IMR-90 (cell line): ENCODE measurements around the gene KRT28. TPM values are rescaled to one million over a fixed set of nuclear protein-coding genes. Genes with fewer than 3 reads are reported as not detected.

Experiments used
- ATAC-seq: fragments of 200-7000 bp; cut with Tn5 transposase; 2 replicates; pipeline ENCODE4 v1.9.1; 2020; ENCODE audit warnings: low read depth, mild to moderate bottlenecking, moderate library complexity
- BruUV-seq: library from RNA; stranded (reverse); fragments of 400-500 nt; replicated peaks from 2 replicates; lab custom pipeline; 2021; lab: Mats Ljungman, UMichigan
- CTCF ChIA-PET: fragments of 300-600 bp; formaldehyde crosslinking; extraction: SDS; loops from one replicate; lab custom pipeline; 2021; ENCODE audit warnings: antibody characterized with exemption; lab: Yijun Ruan, JAX
- POLR2A ChIA-PET: fragments of 300-600 bp; sonication (Branson Sonifier 250); formaldehyde crosslinking; loops from one replicate; lab custom pipeline; 2022; ENCODE audit warnings: antibody characterized with exemption; ENCODE audit not compliant: unreplicated experiment; lab: Charles Lee
- DNase-seq: peaks from one replicate; pipeline ENCODE4 v3.0.0; 2013
- H2AFZ ChIP-seq: replicated peaks from 2 replicates; pipeline ENCODE3; 2013; ENCODE audit warnings: low read length, mild to moderate bottlenecking; ENCODE audit not compliant: poor library complexity
- H2AK5ac ChIP-seq: 2 replicates; pipeline ENCODE4 v1.6.1; 2013; ENCODE audit warnings: low read depth, low read length, inconsistent platforms
- H2AK9ac ChIP-seq: replicated peaks from 2 replicates; pipeline ENCODE3; 2013; ENCODE audit warnings: mild to moderate bottlenecking, low read depth, low read length, moderate library complexity; ENCODE audit not compliant: poor library complexity
- H2BK120ac ChIP-seq: 2 replicates; pipeline ENCODE4 v1.6.1; 2013; ENCODE audit warnings: low read depth, low read length, inconsistent platforms
- H2BK15ac ChIP-seq: 3 replicates; pipeline ENCODE4 v1.6.1; 2013; ENCODE audit warnings: low read depth, low read length, inconsistent platforms
- H2BK20ac ChIP-seq: 2 replicates; pipeline ENCODE4 v1.6.1; 2013; ENCODE audit warnings: low read depth, mild to moderate bottlenecking, inconsistent platforms, low read length, moderate library complexity
- H2BK5ac ChIP-seq: 2 replicates; pipeline ENCODE4 v1.6.1; 2013; ENCODE audit warnings: mild to moderate bottlenecking, low read depth, low read length, inconsistent platforms; ENCODE audit not compliant: poor library complexity, severe bottlenecking
- H3K14ac ChIP-seq: replicated peaks from 2 replicates; pipeline ENCODE4 v1.6.1; 2013; ENCODE audit warnings: low read depth, low read length, inconsistent platforms
- H3K18ac ChIP-seq: 2 replicates; pipeline ENCODE4 v1.6.1; 2013; ENCODE audit warnings: low read depth, low read length, control low read depth
- H3K23ac ChIP-seq: 2 replicates; pipeline ENCODE4 v1.6.1; 2013; ENCODE audit warnings: low read depth, low read length, inconsistent platforms
- H3K27ac ChIP-seq: 2 replicates; pipeline ENCODE4 v1.5.1; 2013; ENCODE audit warnings: mild to moderate bottlenecking, control low read depth, low read length; ENCODE audit not compliant: insufficient read depth
- H3K27me3 ChIP-seq: 2 replicates; pipeline ENCODE4 v1.6.1; 2013; ENCODE audit warnings: low read length; ENCODE audit not compliant: control insufficient read depth, insufficient read depth
- H3K36me3 ChIP-seq: 2 replicates; pipeline ENCODE4 v1.6.1; 2013; ENCODE audit warnings: low read length, mixed read lengths; ENCODE audit not compliant: control insufficient read depth, insufficient read depth
- H3K4ac ChIP-seq: 2 replicates; pipeline ENCODE4 v1.6.1; 2013; ENCODE audit warnings: low read depth, low read length, inconsistent platforms
- H3K4me1 ChIP-seq: 2 replicates; pipeline ENCODE4 v1.6.1; 2013; ENCODE audit warnings: low read length, mixed read lengths; ENCODE audit not compliant: control insufficient read depth, insufficient read depth
- H3K4me2 ChIP-seq: 2 replicates; pipeline ENCODE4 v1.6.1; 2013; ENCODE audit warnings: low read depth, mild to moderate bottlenecking, control low read depth, low read length, moderate library complexity
- H3K4me3 ChIP-seq: 2 replicates; pipeline ENCODE4 v1.5.1; 2013; ENCODE audit warnings: low read depth, mild to moderate bottlenecking, control low read depth, low read length, moderate library complexity; ENCODE audit not compliant: insufficient read depth
- H3K56ac ChIP-seq: 2 replicates; pipeline ENCODE4 v1.6.1; 2013; ENCODE audit warnings: low read length, inconsistent platforms; ENCODE audit not compliant: insufficient read depth; ENCODE audit errors: extremely low read depth
- H3K79me1 ChIP-seq, 2 experiments: 2 replicates each; pipeline ENCODE4 v1.6.1; 2013; ENCODE audit warnings: low read length in 2 of 2, inconsistent platforms in 1 of 2, low read depth in 1 of 2
- H3K9ac ChIP-seq: 2 replicates; pipeline ENCODE4 v1.6.1; 2013; ENCODE audit warnings: low read depth, low read length, control low read depth
- H3K9me1 ChIP-seq: 2 replicates; pipeline ENCODE4 v1.6.1; 2013; ENCODE audit warnings: low read length, inconsistent platforms; ENCODE audit not compliant: insufficient read depth
- H3K9me3 ChIP-seq: 2 replicates; pipeline ENCODE4 v1.6.1; 2013; ENCODE audit warnings: low read length; ENCODE audit not compliant: control insufficient read depth, insufficient read depth
- H4K20me1 ChIP-seq: 2 replicates; pipeline ENCODE4 v1.6.1; 2013; ENCODE audit warnings: low read length, inconsistent platforms; ENCODE audit not compliant: insufficient read depth
- H4K5ac ChIP-seq: 2 replicates; pipeline ENCODE4 v1.6.1; 2013; ENCODE audit warnings: mild to moderate bottlenecking, low read depth, low read length, control low read depth
- H4K8ac ChIP-seq, 2 experiments: 2 replicates each; pipeline ENCODE4 v1.6.1; 2013; ENCODE audit warnings: low read depth in 2 of 2, low read length in 2 of 2, control low read depth in 1 of 2, inconsistent platforms in 1 of 2
- H4K91ac ChIP-seq: 2 replicates; pipeline ENCODE4 v1.6.1; 2013; ENCODE audit warnings: low read depth, low read length, inconsistent platforms; ENCODE audit not compliant: insufficient read depth
- BHLHE40 ChIP-seq: fragments of 150-350 bp; IDR thresholded peaks from 2 replicates; pipeline ENCODE4 v1.6.1; 2016; ENCODE audit warnings: mild to moderate bottlenecking, low read depth, low read length
- CEBPB ChIP-seq: IDR thresholded peaks from 2 replicates; pipeline ENCODE4 v1.6.1; 2012; ENCODE audit warnings: low read depth, low read length, improper control_type of control experiment
- CHD1 ChIP-seq: IDR thresholded peaks from 2 replicates; pipeline ENCODE4 v1.6.1; 2012; ENCODE audit warnings: low read depth, low read length, improper control_type of control experiment
- CTCF ChIP-seq: conservative IDR thresholded peaks from 2 replicates; pipeline ENCODE4 v1.5.1; 2012; ENCODE audit warnings: mild to moderate bottlenecking, low read depth, low read length, improper control_type of control experiment
- FOS ChIP-seq: fragments of 150-350 bp; IDR thresholded peaks from 2 replicates; pipeline ENCODE4 v1.6.1; 2016; ENCODE audit warnings: low read depth, low read length
- MAFK ChIP-seq: IDR thresholded peaks from 2 replicates; pipeline ENCODE4 v1.6.1; 2012; ENCODE audit warnings: low read depth, low read length, improper control_type of control experiment
- MAZ ChIP-seq: IDR thresholded peaks from 2 replicates; pipeline ENCODE4 v1.6.1; 2012; ENCODE audit warnings: low read depth, mild to moderate bottlenecking, low read length, improper control_type of control experiment, moderate library complexity, borderline replicate concordance
- MXI1 ChIP-seq: IDR thresholded peaks from 2 replicates; pipeline ENCODE4 v1.6.1; 2012; ENCODE audit warnings: low read depth, mild to moderate bottlenecking, low read length, moderate library complexity, borderline replicate concordance
- NFE2L2 ChIP-seq: fragments of 150-350 bp; IDR thresholded peaks from 2 replicates; pipeline ENCODE4 v1.6.1; 2016; ENCODE audit warnings: low read depth, mild to moderate bottlenecking, low read length
- POLR2A ChIP-seq: IDR thresholded peaks from 2 replicates; pipeline ENCODE4 v1.6.1; 2012; ENCODE audit warnings: mild to moderate bottlenecking, low read depth, low read length
- RAD21 ChIP-seq: IDR thresholded peaks from 2 replicates; pipeline ENCODE4 v1.6.1; 2012; ENCODE audit warnings: low read length, improper control_type of control experiment
- RCOR1 ChIP-seq: IDR thresholded peaks from 2 replicates; pipeline ENCODE4 v1.6.1; 2012; ENCODE audit warnings: mild to moderate bottlenecking, low read length, improper control_type of control experiment; ENCODE audit not compliant: insufficient replicate concordance
- RFX5 ChIP-seq: IDR thresholded peaks from 2 replicates; pipeline ENCODE4 v1.8.0; 2012; ENCODE audit warnings: low read depth, mild to moderate bottlenecking, low read length, moderate library complexity
- SMC3 ChIP-seq: fragments of 150-350 bp; IDR thresholded peaks from 2 replicates; pipeline ENCODE4 v1.6.1; 2016; ENCODE audit warnings: low read depth, mild to moderate bottlenecking, antibody characterized with exemption, low read length, moderate library complexity
- USF2 ChIP-seq: fragments of 150-350 bp; IDR thresholded peaks from 2 replicates; pipeline ENCODE4 v1.6.1; 2017; ENCODE audit warnings: mild to moderate bottlenecking, antibody characterized with exemption, low read length, low read depth
- WGBS, 2 experiments: methylation state at CpG; one replicate each; pipeline versions ENCODE4 v1.1.5 to v1.1.7; 2013; ENCODE audit warnings: missing lambda C conversion rate in 2 of 2; ENCODE audit not compliant: insufficient read length in 1 of 2; ENCODE audit errors: extremely low coverage in 2 of 2; 5-methylcytosine and 5-hydroxymethylcytosine counted together
- dilution Hi-C: fragments of 300-500 bp; cut with HindIII; formaldehyde crosslinking; loops from one replicate; pipeline ENCODE4 v1.14.3; 2018; ENCODE audit warnings: low sequenced_read_pairs; ENCODE audit not compliant: unreplicated experiment
- in situ Hi-C: fragments of 300-500 bp; cut with MboI; formaldehyde crosslinking; loops from 3 replicates; pipeline ENCODE4 v1.14.3; 2019; ENCODE audit warnings: low sequenced_read_pairs, inconsistent platforms, mixed read lengths
- intact Hi-C: fragments of 100-400 bp; cut with micrococcal nuclease; formaldehyde crosslinking; loops from 2 replicates; pipeline ENCODE4 v1.10.0; 2022
- polyA plus RNA-seq, 3 experiments: library from polyadenylated mRNA; depleted of rRNA; stranded (reverse); fragments of >200 nt; gene quantifications; 2 replicates each; pipeline ENCODE4 v1.2.3, GENCODE V29; 2012; ENCODE audit warnings: low replicate concordance in 1 of 3
- total RNA-seq: library from RNA; depleted of rRNA; stranded (reverse); fragments of >200 nt; gene quantifications from 2 replicates; pipeline ENCODE4 v1.2.3, GENCODE V29; 2012
- TF ChIP-seq, protein P1 (sequence below): fragments of 150-350 bp; IDR thresholded peaks from 2 replicates; pipeline ENCODE4 v1.6.1; 2016; ENCODE audit warnings: low read depth, mild to moderate bottlenecking, low read length, moderate library complexity, borderline replicate concordance

KRT28 gene
- total and polyA plus RNA-seq, 2 of the 4 experiments (the other 2 are of a cell fraction) = not detected

DNA sequence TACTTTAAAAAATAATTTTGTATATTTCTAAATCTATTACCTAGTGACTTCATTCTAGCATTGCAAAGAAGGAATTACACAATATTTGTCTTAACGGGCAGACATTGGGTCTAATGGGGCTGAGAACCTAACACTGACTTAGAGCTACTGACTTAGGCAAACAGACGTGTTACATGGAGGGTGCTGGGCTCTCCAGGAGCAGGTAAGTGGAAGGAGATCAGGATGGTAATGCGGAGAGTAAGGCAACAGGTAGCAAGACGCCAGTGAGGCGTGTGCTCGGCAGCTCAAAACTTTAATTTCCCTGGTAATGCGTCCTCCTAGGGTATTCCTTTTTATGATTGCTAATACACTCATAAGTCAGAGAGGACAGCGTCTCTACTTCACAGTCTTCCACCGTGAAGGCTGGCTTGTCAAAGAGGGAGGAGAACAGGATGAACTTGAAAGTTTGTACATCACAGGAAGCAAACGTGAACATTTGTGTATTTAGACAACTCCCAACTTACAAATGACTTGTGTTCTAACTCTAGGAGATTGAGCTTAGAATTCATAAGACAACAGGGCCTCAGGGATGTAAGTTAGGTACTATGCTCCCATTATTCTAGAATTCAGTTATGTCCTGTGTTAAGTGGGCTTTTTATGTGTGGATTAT is 4.6 kb downstream of the KRT28 start:
- no CpG with 5 or more reads among the region's 10 CpGs for WGBS, 2 experiments
- TF ChIP-seq RFX5 = no peak
- no peak for TF ChIP-seq USF2
- no peak for TF ChIP-seq FOS
- no peak for TF ChIP-seq POLR2A
- no peak for TF ChIP-seq CTCF
- TF ChIP-seq BHLHE40 = no peak
- no peak for TF ChIP-seq MAZ
- TF ChIP-seq MAFK = no peak
- TF ChIP-seq SMC3 = no peak
- TF ChIP-seq, protein P1, sequence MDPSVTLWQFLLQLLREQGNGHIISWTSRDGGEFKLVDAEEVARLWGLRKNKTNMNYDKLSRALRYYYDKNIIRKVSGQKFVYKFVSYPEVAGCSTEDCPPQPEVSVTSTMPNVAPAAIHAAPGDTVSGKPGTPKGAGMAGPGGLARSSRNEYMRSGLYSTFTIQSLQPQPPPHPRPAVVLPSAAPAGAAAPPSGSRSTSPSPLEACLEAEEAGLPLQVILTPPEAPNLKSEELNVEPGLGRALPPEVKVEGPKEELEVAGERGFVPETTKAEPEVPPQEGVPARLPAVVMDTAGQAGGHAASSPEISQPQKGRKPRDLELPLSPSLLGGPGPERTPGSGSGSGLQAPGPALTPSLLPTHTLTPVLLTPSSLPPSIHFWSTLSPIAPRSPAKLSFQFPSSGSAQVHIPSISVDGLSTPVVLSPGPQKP = no peak
- no peak for TF ChIP-seq RCOR1
- TF ChIP-seq NFE2L2 = no peak
- TF ChIP-seq CHD1 = no peak
- no peak for TF ChIP-seq CEBPB
- no peak for TF ChIP-seq RAD21
- no peak for TF ChIP-seq MXI1
- no TSS peak for BruUV-seq
- H2BK20ac ChIP-seq = no peak overlapping the region
- H2BK120ac ChIP-seq = no peak overlapping the region
- no peak overlapping the region for H3K56ac ChIP-seq
- H3K4me3 ChIP-seq = no peak overlapping the region
- no peaks in the 10 kb centered on the region for H3K9me3 ChIP-seq
- H2AK9ac ChIP-seq = no peak overlapping the region
- H2AK5ac ChIP-seq = no peak overlapping the region
- no peak overlapping the region for H3K4ac ChIP-seq
- DNase-seq (no peak), ATAC-seq (no peak)
- H3K27ac ChIP-seq = no peak overlapping the region
- H3K4me2 ChIP-seq = no peak overlapping the region
- intact Hi-C loops (loop anchor here (10.0 kb wide), 1 partner anchor 430 kb away; the partner anchor contains the start of gene GJD3), dilution Hi-C loops (no loop called here), in situ Hi-C loops (loop anchor here (25.0 kb wide), 1 partner anchor 433 kb away; the partner anchor contains the start of gene GJD3)
- no peak overlapping the region for H3K9ac ChIP-seq
- no peak overlapping the region for H3K23ac ChIP-seq
- no peak overlapping the region for H4K91ac ChIP-seq
- POLR2A ChIA-PET = no interaction called here
- CTCF ChIA-PET = no interaction called here
- H3K4me1 ChIP-seq = no peaks in the 10 kb centered on the region
- H4K5ac ChIP-seq = no peak overlapping the region
- H3K9me1 ChIP-seq = no peaks in the 10 kb centered on the region
- H3K27me3 ChIP-seq = peaks cover 41% of the 10 kb centered on the region
- no peak overlapping the region for H3K18ac ChIP-seq
- no peak overlapping the region for H2BK5ac ChIP-seq
- no peak overlapping the region for H3K14ac ChIP-seq
- no peak overlapping the region for H2AFZ ChIP-seq
- no peaks in the 10 kb centered on the region for H3K36me3 ChIP-seq
- no peaks in the 10 kb centered on the region for H4K20me1 ChIP-seq
- H4K8ac ChIP-seq = no peak overlapping the region
- H2BK15ac ChIP-seq = no peak overlapping the region
- H3K79me1 ChIP-seq = no peaks in the 10 kb centered on the region
